GM18519 (cell line): ENCODE data around the gene KLF8.

Source experiments
- ATAC-seq: cut with Tn5 transposase; IDR thresholded peaks from one replicate; pipeline ENCODE4 v1.9.1; 2021; ENCODE audit warnings: mild to moderate bottlenecking, moderate library complexity; ENCODE audit not compliant: unreplicated experiment, low FRiP score

Gene KLF8

GRCh38 chrX:56308726-56309125 is 76.6 kb downstream of the KLF8 start:
- ATAC-seq, result no peak

- ATAC-seq, result no peak
Measured at GRCh38 chrX:56309881-56310280, 77.7 kb downstream of the KLF8 start.

DNA sequence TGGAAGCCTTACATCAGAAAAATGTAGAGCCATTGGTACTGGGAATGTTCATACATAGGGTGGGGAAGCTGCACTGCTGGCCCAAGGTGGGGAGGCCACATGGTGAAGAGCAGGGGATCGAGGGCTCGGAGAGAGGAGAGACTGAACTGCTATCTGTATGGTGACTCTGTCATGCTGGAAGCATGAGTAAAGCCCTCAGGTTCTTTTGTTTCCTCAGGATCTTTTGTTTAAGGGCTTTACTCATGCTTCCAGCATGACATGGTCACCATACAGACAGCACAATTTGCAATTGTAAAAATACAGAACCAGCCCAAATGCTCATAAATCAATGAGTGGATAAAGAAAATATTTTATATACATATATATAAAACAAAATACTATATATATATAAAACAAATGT is 78.4 kb downstream of the KLF8 start:
- ATAC-seq, result no peak

DNA sequence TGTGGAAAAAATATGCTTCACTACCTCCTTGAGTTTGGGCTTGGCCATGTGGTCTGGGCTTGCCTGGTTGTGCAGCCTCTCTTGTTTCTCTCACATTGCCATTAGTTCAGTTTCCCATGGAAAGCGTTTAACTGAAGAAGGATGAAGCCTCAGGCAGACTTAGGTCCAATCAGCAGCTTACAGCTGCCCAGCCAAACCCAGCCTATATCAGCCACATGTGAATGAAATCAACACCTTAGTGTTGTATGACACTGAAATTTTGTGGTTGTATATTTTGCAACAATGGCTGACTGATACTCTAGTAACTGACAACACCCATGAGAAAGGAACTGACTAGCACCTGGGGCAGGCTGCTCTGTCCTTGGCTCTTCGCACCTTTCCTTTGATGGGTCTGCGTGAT is 81.2 kb downstream of the KLF8 start:
- no peak for ATAC-seq

DNA sequence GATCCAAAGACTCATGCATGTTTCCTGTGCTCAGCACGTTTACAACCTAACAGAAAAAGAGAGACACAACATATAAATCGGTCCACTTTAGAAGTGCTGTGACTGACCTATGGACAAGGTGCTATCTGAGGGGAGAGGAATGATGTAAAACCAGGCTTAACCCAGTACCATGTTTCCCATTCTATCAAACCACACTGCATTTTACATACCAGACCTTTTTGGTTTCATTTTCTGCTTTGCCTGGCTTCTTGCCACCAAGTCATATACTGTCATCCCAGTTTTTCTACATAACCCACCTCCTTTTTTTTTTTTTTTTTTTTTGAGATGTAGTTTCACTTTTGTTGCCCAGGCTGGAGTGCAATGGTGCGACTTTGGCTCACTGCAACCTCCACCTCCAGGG is 82.2 kb downstream of the KLF8 start:
- ATAC-seq, result no peak

DNA sequence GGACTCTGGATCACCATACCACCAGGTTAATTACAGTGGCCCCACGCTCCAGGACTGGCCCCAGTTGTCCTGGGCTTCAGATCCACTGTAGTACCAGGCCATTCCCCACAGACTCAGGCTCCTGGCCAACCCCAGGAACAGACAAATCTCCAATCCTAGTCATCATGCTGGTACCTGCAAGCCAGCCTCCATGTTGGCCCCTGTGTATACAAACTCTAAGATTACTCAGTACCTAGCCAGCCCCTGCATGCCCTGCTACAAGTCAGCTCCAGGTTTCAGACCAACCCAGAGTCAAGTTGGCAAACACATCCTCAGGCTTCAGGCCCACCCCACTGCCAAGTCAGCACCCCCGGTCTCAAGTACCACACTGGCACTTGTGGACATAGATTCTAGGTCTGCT is 85.9 kb downstream of the KLF8 start:
- no peak for ATAC-seq

GRCh38 chrX:56319165-56319564 is 87.0 kb downstream of the KLF8 start:
- ATAC-seq, result no peak
